Measurements from ENCODE around the gene CEP72.

DNA sequence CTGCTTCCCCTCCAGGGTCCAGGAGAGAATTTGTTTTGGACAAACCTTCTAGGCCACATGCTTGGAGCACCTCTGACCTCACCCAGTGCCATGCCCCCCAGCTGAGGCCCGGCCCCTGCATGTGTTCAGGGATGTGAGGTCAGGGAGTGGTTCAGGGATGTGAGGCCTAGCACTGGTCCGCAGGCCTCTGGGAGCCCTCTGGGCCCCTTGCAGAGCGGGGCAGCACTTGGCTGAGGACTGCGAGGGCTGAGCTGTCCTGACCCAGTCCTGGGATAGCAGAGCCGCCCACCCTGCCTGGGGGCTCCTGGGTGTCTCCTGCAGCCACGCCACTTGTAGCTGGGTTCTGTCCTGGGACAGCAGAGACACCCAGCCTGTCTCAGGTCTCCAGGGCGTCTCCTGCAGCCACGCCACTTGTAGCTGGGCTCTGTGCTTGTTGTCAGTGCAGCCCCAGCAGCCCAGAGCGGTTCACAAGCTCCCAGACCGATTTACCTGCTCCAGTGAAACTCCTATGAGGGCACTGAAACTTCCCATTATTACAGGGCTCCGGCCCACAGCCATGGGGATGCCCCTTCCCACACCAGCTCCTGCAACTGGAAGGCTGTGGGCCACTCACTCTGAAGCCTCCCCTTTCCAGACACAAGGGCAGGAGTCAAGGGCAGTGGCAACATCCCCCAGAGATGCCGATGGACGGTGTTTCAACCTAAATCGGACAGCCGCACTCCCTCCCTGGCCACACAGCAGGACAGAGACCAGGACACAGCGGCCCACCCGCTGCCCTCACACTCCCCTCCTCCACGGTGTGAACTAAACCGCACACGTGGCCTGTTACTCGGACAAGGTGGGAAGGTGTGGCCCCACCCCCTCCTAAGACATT is 5.4 kb upstream of the CEP72 start:
- no peak for TF ChIP-seq POLR2A (IDR thresholded peaks at IDR 0.05; ENCODE audit: low read depth, low read length)
- TF ChIP-seq NFYB (IDR thresholded peaks at IDR 0.05; ENCODE audit: insufficient read depth, low read depth, low read length): no peak

Measured in GM12878 (cell line).